Lung (tissue), 12 donors: ENCODE measurements around the gene EPS15. TPM values are rescaled to one million over a fixed set of nuclear protein-coding genes. Genes with fewer than 3 reads are reported as not detected.
"Not testable (repeated sequence)": the region's sequence is repeated elsewhere in the genome, so short reads cannot be mapped to it uniquely, and the experiment has no call there.

Experiments used
- ATAC-seq: fragments of 200-7000 bp; cut with Tn5 transposase; one replicate; pipeline ENCODE4 v1.9.1; 2020; ENCODE audit warnings: moderate number of reproducible peaks; ENCODE audit not compliant: insufficient read depth, low FRiP score
- DNase-seq, 3 donors: peaks; one replicate each; pipeline ENCODE4 v3.0.0-alpha.2; 2013 to 2017
- H3K27ac ChIP-seq, 2 donors: one replicate each; pipeline ENCODE4 v1.5.1; 2013; ENCODE audit warnings: mild to moderate bottlenecking in 2 of 2, moderate library complexity in 2 of 2, control low read depth in 1 of 2, inconsistent platforms in 1 of 2, low read depth in 1 of 2, low read length in 1 of 2
- H3K27me3 ChIP-seq, 3 donors: one replicate each; pipeline ENCODE4 v1.5.1; 2013; ENCODE audit warnings: low read length in 2 of 3; ENCODE audit not compliant: control insufficient read depth in 3 of 3, insufficient read depth in 3 of 3
- H3K36me3 ChIP-seq, 4 donors: one replicate each; pipeline ENCODE4 v1.5.1; 2013; ENCODE audit warnings: low read length in 4 of 4, mild to moderate bottlenecking in 1 of 4, moderate library complexity in 1 of 4; ENCODE audit not compliant: control insufficient read depth in 4 of 4, insufficient read depth in 4 of 4
- H3K4me1 ChIP-seq, 5 donors: one replicate each; pipeline ENCODE4 v1.5.1; 2013; ENCODE audit warnings: low read length in 5 of 5, mild to moderate bottlenecking in 2 of 5, moderate library complexity in 1 of 5; ENCODE audit not compliant: control insufficient read depth in 5 of 5, insufficient read depth in 5 of 5
- H3K4me3 ChIP-seq: one replicate; pipeline ENCODE4 v1.5.1; 2013; ENCODE audit warnings: mild to moderate bottlenecking, control low read depth, moderate library complexity
- H3K9ac ChIP-seq, 2 donors: one replicate each; pipeline ENCODE4 v1.5.1; 2013; ENCODE audit warnings: low read length in 2 of 2, control low read depth in 1 of 2; ENCODE audit not compliant: insufficient read depth in 1 of 2
- H3K9me3 ChIP-seq, 4 donors: one replicate each; pipeline ENCODE4 v1.5.1; 2013; ENCODE audit warnings: low read length in 3 of 4, mild to moderate bottlenecking in 1 of 4, moderate library complexity in 1 of 4; ENCODE audit not compliant: control insufficient read depth in 4 of 4, insufficient read depth in 3 of 4
- CTCF ChIP-seq: IDR thresholded peaks from 2 replicates; pipeline ENCODE4 v1.5.1; 2012; ENCODE audit warnings: mild to moderate bottlenecking; ENCODE audit errors: control extremely low read depth, extremely low read depth
- WGBS, 2 donors: extraction: QIAGEN DNeasy Blood & Tissue Kit; methylation state at CpG; one replicate each; pipeline ENCODE4 v1.1.7; 2013; 5-methylcytosine and 5-hydroxymethylcytosine counted together
- polyA plus RNA-seq, 2 donors: library from polyadenylated mRNA; stranded (reverse); fragments of 200-250 nt; gene quantifications; one replicate each; pipeline ENCODE4 v1.2.1, GENCODE V29; 2013
- total RNA-seq, 2 donors: library from RNA; depleted of rRNA in 1 of 2; stranded (reverse); fragments of >200 nt in 1 of 2; gene quantifications; one replicate each; pipeline ENCODE4 v1.2.1, GENCODE V29; 2014 to 2021
- donor health status: control.
- donor health status: control.
- donor health status: Bipolar disorder and iron deficiency.
- donor health status: healthy.
- donor health status: DM: yes; HTN: yes; CAD: no.

Gene EPS15
- total and polyA plus RNA-seq, 4 donors: 19.2 to 87.2 (median 45.5) TPM

DNA sequence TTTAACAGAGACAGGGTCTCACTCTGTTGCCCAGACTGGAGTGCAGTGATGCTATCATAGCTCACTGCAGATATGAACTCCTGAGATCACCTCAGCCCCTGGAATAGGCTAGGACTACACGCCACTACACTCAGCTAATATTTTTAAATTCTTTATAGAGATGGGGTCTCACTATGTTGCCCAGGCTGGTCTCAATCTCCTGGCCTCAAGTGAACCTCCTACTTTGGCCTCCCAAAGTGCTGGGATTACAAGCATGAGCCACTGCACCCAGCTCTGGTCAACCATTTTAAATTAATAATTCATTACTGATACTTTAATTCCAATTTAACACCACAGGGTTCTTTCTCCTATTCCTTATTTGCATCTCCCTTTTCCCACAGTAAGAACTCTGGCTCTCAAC, 18.5 kb upstream of the EPS15 start:
- H3K36me3 ChIP-seq: no peaks in the 10 kb centered on the region
- no peak for TF ChIP-seq CTCF
- no peak overlapping the region for H3K4me3 ChIP-seq
- WGBS, 2 donors: 100% methylated on average over 1 of the region's 1 CpG
- H3K9ac ChIP-seq: no peak overlapping the region
- no peaks in the 10 kb centered on the region for H3K9me3 ChIP-seq
- H3K4me1 ChIP-seq: peaks cover 0 to 5% (median 0%) of the 10 kb centered on the region in 5 donors
- no peaks in the 10 kb centered on the region for H3K27me3 ChIP-seq
- no peak overlapping the region for H3K27ac ChIP-seq
- ATAC-seq: no peak
- no peak for DNase-seq

GRCh38 chr1:51535006-51535592, 16.0 kb upstream of the EPS15 start:
- Histone ChIP-seq H3K27me3 (no peaks in the 10 kb centered on the region), H3K9ac (peak overlapping the region in 1 of 2 donors; percentile 53), H3K4me3 (no peak overlapping the region), H3K9me3 (no peaks in the 10 kb centered on the region), H3K27ac (no peak overlapping the region), H3K4me1 (peaks cover 0 to 5% (median 0%) of the 10 kb centered on the region in 5 donors), H3K36me3 (no peaks in the 10 kb centered on the region)
- ATAC-seq: no peak
- WGBS, 2 donors: 14 to 24% methylated on average over 3 of the region's 3 CpGs
- DNase-seq: peak; percentile 56 to 84 (median 77)
- peak; percentile 64 for TF ChIP-seq CTCF

GRCh38 chr1:51534447-51534846, 15.4 kb upstream of the EPS15 start:
- Histone ChIP-seq H3K4me3 (no peak overlapping the region), H3K27me3 (no peaks in the 10 kb centered on the region), H3K9ac (no peak overlapping the region), H3K27ac (no peak overlapping the region), H3K36me3 (no peaks in the 10 kb centered on the region), H3K4me1 (peaks cover 0 to 5% (median 0%) of the 10 kb centered on the region in 5 donors), H3K9me3 (no peaks in the 10 kb centered on the region)
- no peak for TF ChIP-seq CTCF
- 68 to 78% methylated on average over 3 of the region's 3 CpGs for WGBS, 2 donors
- ATAC-seq: no peak
- no peak for DNase-seq

GRCh38 chr1:51532853-51533252, 13.8 kb upstream of the EPS15 start:
- Histone ChIP-seq H3K27me3 (no peaks in the 10 kb centered on the region), H3K4me3 (no peak overlapping the region), H3K9me3 (no peaks in the 10 kb centered on the region), H3K9ac (no peak overlapping the region), H3K27ac (no peak overlapping the region), H3K4me1 (peaks cover 0 to 5% (median 0%) of the 10 kb centered on the region in 5 donors), H3K36me3 (no peaks in the 10 kb centered on the region)
- DNase-seq: no peak
- ATAC-seq: no peak
- no peak for TF ChIP-seq CTCF
- 94 to 95% methylated on average over 1 of the region's 1 CpG for WGBS, 2 donors

DNA sequence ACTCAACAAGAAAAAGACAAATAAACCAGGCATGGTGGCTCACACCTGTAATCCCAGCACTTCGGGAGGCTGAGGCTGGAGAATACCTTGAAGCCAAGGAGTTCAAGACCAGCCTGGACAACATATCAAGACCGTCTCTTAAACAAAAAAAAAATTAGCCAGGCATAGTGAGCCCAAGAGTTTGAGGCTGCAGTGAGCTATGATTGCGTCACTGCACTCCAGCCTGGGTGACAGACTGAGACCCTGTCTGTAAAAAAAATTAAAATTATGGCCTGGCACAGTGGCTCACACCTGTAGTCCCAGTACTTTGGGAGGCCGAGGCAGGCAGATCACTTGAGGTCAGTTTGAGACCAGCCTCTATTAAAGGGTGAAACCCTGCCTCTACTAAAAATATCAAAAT, 11.4 kb upstream of the EPS15 start:
- not testable (repeated sequence) for ATAC-seq, DNase-seq, H3K27ac ChIP-seq, H3K36me3 ChIP-seq, H3K9ac ChIP-seq, H3K4me1 ChIP-seq, H3K9me3 ChIP-seq, H3K27me3 ChIP-seq, H3K4me3 ChIP-seq
- 91 to 92% methylated on average over 4 of the region's 4 CpGs for WGBS, 2 donors
